NCI-H2227 (cell line): ENCODE data around the gene CRNN.

ENCODE experiments used
- DNase-seq: peaks from one replicate; lab custom pipeline; 2025; ENCODE audit not compliant: unreplicated experiment; lab: John Stamatoyannopoulos, UW

The CRNN gene

DNA sequence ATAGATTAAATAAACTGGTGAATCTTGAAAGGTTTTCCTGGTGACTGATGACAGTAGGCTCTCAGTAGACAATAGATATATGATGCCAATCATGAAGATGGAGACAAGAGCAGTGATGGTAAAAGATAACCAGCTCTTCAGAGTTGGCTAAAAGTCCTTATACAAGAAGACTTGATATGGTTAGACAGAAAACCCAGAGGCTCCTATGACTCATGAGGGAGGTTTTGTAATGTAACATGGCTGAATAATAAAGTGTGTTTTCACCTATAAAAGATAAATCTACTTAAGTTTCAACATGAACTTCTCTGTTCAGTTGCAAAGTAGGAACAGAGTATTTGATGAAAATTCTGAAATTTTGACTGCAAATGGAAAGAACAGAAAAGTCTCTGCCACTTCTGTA, 12.7 kb upstream of the CRNN start:
- no peak for DNase-seq

DNA sequence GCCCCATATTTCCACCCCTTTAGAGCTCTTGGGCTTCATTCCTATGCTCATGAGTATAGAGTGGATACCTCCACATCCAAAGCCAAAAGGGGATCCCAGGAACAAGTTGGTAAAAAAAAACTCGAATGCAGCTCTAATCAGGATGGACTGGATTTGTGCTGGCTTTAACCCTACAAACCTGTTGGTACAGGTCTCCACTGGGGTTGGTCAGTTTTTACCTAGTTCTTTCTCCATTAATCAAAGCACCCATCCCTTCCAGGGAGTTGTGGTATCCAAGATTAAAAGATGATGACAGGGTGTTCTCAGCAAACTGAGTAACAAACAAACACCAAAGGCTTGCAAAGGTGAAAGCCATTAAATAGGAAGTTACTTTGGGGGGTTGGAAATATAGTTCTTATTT, 5.9 kb upstream of the CRNN start:
- DNase-seq: no peak

DNA sequence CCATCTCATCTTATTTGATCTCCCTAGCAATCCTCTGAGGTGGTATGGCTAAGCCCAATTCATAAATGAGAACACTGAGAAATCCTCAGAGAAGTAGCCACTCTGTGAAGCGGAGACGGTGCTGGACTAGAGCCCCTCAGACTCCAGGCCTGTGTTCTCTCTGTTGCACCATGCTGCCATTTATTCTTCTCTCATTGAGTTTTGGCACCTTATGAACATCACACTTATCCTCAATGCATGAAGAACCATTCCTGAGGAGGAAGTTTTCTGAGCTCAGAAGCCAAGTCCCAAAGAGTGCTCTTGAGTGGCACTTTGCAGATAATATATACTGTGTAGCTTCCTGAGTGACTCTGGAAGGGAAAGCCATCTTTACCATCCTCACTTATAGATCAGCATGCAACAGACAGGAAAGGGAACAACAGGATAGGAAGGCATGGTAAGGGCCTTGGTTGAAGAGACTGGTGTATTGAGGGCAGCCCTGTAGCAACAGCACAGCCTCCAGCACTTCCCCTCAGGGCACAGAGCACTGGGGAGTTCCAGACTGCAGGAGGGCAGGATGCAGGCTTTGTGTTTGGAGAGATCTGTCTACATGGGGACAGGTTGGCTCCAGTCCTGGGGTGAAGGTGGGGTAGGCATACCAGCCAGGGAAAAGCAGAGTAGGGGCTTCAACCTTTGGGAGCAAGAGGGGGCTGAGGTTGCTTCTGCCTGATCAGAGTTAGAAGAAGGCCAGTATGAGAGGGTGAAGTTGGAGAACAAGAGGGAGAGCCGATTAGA, 1.6 kb upstream of the CRNN start:
- no peak for DNase-seq

DNA sequence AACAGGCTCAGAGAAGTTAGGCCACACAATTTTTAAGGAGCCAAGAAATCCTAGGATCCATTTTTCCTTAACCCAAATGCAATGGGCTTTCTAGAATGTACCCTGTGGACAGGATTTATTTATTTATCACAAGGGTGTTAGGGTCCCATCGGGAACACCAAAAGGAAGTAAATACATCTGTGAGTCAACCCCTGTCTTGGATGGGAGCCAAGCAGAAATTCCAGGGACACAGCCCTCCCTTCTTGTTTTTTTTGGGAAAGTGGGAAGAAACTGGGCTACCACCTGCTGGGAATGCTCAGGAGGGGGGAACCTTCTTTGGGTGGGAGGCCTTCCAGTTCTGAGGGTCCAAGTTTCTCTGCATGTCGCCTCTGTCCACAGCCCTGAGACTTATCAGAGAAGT, 1.3 kb downstream of the CRNN start:
- DNase-seq: no peak

DNA sequence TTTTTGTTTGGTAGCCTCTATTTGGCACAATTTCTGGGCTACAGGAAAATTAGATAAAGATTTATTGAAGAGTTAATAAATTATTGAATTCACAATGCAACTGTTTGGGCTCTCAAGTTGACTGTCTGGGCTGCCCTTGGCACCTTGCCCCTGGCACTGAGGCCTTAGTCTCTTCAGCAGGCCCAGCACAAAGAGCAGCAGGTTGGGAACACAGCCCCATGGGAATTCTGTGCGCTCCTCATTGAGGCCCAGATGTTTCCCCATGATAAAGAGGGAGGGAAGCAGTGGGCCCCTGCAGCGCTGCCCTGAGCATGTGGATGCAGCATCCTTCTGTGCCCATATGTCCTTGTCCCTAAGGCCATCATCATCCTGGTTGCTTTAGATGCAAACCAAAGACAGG, 2.9 kb downstream of the CRNN start:
- no peak for DNase-seq

DNA sequence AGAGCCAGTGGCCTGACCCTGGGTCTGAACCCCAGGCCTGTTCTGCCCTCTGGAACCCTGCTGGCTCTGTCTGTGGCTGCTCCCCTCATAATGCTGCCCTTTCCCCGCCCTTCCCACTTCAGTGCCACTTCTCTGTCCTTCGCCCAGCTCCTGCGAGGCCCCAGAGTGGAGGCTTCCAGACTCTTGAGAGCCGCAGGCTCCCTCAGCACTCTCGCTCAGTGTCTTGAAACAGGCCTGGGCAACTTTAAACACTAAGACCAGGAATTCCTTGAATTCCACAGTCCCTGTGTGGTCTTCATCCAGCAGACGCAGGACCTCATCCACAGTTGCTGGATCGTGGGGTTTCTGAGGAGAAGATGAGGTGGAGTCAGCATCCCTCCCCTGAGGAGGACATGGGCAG, 3.5 kb downstream of the CRNN start:
- no peak for DNase-seq

DNA sequence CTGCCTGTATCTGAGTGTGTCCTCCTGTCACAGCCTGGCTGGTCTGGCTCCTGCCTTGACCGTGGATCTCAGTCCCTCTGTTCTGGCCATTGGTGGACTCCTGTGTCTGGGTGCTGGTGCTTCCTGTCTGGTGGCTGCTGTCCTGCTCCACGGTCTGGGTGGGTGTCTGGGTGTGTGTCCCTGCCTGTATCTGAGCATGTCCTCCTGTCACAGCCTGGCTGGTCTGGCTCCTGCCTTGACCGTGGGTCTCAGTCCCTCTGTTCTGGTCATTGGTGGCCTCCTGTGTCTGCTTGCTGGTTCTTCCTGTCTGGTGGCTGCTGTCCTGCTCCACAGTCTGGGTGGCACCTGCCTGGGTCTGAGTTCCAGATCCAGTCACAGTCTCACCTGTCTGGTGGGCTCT, 4.0 kb downstream of the CRNN start:
- DNase-seq: no peak

DNA sequence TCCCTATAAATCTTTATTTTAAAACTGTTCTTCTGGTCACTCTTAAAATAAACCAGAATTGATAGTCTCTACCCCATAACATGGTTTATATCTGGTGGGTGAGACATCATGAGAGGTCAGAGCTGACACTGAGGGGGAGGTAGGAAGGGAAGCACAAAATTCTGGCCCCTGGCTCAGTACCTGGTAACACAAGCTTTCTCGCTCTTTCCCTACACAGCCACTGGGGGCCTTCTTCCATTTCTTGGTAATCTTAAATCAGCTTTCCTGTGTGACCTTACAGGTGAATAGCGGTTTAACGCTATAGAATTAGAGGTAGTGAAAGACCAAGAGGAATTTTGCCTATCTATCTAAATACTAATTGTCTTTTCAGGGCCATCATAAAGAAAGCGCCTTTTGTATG, 5.4 kb downstream of the CRNN start:
- DNase-seq: no peak

DNA sequence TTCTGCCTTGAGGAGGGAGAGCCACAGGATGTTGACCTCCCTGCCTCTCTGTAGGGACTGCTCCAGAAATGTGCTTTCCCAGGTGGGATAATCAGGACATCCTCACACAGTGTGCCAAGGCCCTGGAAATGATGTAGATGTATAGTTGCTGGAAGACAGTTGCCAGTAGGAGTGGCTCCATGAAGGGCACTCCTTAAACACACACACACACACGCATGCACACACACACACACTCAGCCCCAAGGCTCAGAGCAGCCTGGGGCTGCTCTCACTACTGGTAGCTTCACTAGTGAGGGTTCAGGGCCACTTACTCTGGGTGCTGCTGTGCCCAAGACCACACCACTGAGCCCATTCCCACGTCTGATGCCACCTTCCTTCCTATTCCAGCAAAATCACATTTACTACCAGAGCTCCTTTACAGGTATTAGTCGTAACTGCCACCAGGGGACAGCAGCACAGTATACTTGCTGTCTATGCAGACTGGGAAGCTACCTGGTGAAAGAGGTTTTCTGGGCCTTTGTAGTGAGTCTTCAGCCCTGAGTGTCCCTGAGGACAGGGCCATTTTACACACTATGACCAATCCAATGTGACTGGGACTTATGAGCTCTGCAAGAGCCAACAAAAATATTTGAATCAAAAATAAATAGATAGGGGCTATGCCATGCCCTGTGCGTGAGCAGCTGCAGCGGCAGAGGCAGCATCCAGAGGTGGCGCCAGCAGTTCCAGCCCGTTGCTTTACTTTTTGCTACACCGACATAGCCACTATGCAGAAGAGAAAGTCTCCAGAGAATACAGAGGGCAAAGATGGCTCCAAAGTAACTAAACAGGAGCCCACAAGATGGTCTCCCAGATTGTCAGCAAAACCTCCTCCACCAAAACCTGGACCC, 15.0 kb downstream of the CRNN start:
- no peak for DNase-seq

DNA sequence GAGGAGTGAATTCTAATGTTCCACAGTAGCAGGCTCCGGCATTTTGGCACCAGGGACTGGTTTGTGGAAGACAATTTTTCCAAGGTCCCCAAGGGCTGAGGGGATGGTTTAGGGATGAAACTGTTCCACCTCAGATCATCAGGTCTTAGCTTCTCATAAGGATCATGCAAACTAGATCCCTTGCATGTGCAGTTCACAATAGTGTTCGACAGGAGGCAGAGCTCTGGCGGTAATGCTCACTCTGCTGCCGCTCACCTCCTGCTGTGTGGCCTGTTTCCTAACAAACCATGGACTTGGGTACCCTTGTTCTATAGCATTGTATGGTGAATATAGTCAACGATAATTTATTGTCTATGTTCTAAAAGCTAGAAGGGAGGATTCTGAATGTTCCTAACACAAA, 16.6 kb downstream of the CRNN start:
- no peak for DNase-seq

DNA sequence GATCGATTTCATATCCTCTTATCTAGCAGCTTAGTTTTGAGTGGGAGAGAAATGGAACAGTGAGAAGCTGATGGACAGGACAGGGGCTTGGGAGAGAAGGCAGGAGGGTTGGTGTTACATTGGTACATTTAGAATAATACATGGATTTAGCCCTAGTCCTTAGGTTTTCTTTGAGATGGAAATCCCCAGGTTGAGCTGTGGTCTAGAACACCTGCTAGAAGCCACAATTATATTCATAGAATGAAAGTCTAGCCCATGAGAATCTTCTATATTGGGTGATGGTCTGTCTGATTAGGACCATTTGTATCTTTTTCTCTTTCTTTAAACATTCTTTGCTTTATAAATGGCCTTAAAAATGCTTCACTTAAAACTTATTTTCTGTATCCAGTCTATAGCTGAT, 19.9 kb downstream of the CRNN start:
- DNase-seq: no peak

DNA sequence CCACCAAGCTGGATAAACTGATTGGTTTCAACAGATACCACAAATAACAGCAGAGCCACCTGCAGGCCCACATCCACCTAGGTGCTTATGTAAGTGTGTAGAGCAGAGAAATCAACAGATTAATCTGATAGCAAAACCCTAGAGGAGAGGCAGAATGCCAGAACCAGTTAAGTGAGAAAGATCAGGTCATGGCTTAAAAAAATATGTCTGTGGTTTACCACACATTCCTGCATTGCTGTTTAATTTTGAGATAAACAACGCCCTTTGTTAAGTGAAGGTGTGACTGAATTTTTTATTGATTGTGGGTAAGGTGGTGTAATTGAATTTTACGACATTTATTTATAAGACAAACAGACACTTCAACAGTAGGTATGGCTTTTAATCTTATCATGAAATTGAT, 21.2 kb downstream of the CRNN start:
- no peak for DNase-seq

DNA sequence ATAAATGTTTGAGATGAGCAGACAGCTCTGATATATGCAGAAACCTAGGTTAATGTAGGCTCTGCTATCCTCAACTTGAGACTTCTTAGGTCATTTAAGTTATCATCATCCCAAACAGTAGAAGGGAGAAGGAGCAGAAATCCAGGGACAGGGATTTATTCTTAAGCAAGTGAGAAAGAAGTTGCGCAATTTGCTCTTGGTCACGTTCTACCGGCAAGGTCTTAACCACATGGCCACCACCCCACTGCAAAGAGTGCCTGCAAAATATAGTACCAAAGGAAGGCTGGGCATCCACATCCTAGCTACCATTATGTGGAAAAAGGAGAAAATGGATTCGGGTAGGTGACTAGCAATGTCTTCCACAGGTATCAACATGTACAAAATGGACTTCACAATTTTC, 25.2 kb downstream of the CRNN start:
- DNase-seq: no peak

DNA sequence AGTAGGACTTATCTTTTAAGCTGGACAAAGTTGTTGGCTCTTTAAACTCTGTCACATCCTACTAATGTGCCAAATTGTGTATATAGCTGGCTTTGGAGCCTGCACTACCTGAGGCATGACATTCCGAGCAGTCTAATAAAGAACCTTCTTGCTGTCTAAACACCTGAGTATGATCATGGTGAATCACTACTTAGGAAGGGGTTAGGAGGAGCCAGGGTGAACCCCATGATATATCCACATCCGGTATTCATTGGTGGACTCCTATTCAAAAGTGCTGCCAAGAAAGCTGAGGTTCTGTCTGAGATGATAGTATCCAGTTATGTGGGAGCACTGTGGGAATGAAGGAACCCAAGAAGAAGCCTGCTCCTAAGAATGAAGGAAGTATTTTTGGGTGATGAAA, 27.1 kb downstream of the CRNN start:
- no peak for DNase-seq

DNA sequence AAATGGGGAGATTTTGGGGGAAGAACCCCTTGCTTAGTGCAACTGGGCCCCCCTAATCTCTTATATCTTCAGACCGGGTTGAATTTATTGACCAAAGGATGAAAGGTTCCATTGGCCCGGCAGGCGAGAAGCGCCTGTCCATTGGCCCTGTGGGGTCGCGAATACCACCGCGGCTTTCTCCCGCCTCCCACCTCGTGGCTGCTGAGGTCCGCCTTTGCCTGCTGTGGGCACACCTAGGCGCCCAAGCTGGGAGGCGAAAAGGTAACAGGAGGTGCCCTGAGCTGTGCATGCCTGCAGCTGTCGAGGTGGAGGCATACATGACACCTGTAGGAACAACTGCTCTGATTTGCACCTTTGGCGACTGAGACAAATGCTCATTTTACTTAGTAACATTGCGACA, 33.1 kb downstream of the CRNN start:
- no peak for DNase-seq

DNA sequence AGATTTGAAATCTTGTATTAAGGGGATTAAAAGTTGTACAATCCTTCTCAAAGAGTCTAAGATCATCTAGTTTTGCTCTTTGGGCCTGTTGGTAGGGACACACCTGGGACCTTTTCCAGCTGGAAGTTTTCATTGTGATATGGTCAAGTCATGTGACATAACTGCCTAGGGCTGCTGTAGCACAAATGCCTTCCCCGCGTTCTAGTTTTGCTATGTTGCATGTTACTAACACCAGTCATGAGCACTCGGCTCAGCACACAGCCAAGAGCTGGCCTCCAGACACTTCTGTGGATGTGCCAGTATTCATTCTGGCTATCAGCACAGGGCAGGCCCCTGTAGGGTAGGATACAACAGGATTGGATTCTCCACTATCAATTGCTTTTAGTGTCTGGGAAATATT, 39.6 kb downstream of the CRNN start:
- no peak for DNase-seq

DNA sequence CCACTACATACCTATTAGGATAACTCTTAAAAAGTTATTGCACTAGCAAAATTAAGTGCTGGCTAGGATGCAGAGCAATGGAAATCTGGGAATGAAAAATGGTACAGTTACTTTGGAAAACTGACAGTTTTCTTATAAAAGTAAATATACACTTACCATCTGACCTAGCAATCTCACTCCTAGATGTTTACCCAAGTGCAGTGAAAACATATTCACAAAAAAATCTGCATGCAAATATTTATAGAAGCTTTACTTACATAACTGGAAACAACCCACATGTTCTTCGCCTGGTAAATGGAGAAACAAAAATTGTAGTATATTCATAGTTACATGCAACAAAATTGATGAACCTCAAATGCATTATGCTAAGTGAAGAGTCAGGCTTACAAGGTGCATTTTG, 41.4 kb downstream of the CRNN start:
- no peak for DNase-seq

DNA sequence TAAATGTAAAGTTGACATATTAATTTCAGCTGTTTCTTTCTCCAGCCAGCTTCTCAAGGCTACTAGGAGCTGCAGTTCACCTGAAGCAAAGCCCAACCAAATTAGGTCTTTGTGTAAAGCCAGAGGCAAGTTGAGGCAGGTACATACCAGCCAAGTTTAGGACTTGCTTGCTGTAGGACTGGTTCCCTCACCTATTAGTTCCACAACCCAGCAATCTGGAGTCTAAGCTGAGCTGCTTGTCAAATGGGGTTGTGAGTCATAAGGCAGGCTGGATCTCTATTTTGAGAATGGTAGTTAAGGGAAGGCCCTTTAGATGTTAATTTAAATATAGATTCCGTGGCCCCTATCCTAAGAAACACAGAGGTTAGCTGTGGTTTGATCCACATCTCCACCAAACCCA, 46.6 kb downstream of the CRNN start:
- DNase-seq: no peak

DNA sequence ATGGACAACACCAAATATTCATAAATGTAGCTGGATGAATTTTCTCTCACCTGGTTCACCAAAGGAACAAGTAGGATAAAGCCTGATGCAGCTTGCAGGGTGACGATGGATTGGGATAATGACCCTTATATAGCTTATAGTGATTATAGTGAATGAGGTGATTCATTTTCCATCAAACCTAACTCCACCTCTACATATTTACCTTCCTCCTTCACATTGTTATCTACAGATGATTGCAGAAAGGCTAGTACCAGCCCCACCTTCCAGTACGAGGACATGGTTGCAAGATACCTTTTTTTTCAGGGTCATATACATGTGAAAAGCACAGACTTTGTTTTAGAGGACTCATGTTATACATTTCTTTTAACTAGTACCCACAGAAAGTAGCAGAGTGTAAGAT, 54.2 kb downstream of the CRNN start, which contains the start of gene FLG2:
TSS of gene FLG2 (minus strand) at position 101 of the 400 bp plus-strand sequence. CDS start 1,122 bp downstream, outside the sequence.
- DNase-seq: no peak
